Measurements from ENCODE around the gene ATXN7L1. TPM values are rescaled to one million over a fixed set of nuclear protein-coding genes. Genes with fewer than 3 reads are reported as not detected.

Gene ATXN7L1
- total RNA-seq, 4 donors from 2014 or later = 8.1 to 13.5 (median 9.1) TPM

DNA sequence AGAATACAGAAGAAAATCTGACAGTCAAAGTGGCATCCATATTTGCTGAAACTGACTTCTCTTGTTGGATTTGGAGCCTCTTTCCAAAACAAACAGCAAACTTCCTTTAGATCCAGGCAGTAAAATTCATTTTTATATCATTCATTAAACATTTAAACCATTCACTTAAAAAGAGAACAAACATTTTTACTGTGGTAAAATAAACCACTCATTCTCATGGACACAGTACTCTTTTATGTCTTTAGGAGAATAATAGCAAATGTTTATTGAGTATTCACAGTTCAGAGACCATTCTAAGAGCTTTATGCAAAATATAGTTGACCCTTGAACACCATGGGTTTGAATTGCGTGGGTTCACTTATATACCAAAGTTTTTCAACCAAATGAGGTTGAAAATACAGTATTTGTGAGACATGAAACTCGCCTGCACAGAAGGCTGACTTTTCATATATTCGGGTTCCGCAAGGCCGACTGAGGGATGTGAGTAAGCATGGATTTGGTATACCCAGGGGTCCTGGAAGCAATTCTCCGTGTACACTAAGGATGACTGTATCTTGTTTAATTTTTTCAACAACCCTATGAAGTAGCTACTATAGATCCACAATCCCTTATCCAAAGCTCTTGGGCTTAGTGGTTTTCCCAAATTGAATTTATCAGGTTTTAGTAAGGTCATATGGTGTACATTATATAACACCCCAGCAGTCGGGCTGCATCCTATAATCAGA, 49.1 kb downstream of the ATXN7L1 start:
- TF ChIP-seq CTCF (IDR thresholded peaks at IDR 0.05) (no peak), POLR2A (IDR thresholded peaks at IDR 0.05) (no peak)
- intact Hi-C loops (cut with DNase I; ENCODE audit: low total_unique reads) = no loop called here

DNA sequence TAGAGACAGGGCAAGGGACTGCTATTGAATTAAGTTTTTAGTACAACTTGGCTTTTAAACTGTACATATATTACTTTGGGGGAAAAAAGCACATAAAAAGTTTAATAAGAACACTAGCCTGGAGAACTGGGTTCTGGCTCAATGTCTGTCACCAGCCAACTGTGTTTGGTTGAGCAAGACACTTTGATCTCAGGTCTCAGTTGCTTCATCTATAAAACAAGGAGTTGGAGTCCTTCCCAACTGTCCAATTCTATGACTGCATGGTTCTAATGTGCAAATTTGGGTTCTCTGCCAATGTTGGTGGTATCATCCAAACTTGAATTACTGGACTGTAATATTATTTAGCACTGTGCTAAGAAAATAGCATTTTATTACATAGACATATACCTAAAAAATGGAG, 50.3 kb downstream of the ATXN7L1 start:
- intact Hi-C loops (cut with DNase I; ENCODE audit: low total_unique reads) = no loop called here
- H3K4me3 ChIP-seq (ENCODE audit: low read depth, poor library complexity, severe bottlenecking) = no peak overlapping the region
- no peak for TF ChIP-seq CTCF (IDR thresholded peaks at IDR 0.05)
- no peak for TF ChIP-seq POLR2A (IDR thresholded peaks at IDR 0.05)
- no peak for DNase-seq (ENCODE audit: low spot score in 2 of 2)

More for the DNA sequence above, 49.1 kb downstream of the ATXN7L1 start:
- H3K4me3 ChIP-seq (ENCODE audit: low read depth, poor library complexity, severe bottlenecking) = no peak overlapping the region
- no peak for DNase-seq (ENCODE audit: low spot score in 2 of 2)
- 87 to 94% methylated on average over 7 of the region's 7 CpGs for WGBS, 2 donors

GRCh38 chr7:105825371-105825770, 51.0 kb downstream of the ATXN7L1 start:
- TF ChIP-seq CTCF (IDR thresholded peaks at IDR 0.05) = no peak
- no peak for DNase-seq (ENCODE audit: low spot score in 2 of 2)
- intact Hi-C loops (cut with DNase I; ENCODE audit: low total_unique reads) = no loop called here
- no peak overlapping the region for H3K4me3 ChIP-seq (ENCODE audit: low read depth, poor library complexity, severe bottlenecking)
- 76 to 97% methylated on average over 1 of the region's 1 CpG for WGBS, 2 donors

DNA sequence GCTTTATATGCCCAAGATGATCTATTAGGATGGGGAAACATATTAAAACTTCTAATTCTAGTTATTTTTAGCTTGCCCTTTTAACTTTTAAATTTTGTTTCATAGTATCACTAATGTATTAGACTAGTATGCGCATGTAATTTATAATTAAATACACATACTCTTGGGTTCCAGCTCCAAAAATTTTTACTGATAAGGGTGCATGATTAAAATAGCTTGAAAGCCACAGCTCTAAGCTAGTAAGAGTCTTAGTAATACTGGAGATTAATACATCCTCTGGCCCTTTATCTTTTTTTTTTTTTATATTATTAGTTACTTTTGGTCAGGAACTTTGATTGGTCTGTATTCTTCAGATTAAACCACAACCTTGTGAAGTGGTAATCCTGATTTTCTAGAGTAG, 53.6 kb downstream of the ATXN7L1 start:
- no peak overlapping the region for H3K4me3 ChIP-seq (ENCODE audit: low read depth, poor library complexity, severe bottlenecking)
- TF ChIP-seq CTCF (IDR thresholded peaks at IDR 0.05) (no peak), POLR2A (IDR thresholded peaks at IDR 0.05) (no peak)
- 74 to 91% methylated on average over 1 of the region's 1 CpG for WGBS, 2 donors
- DNase-seq (ENCODE audit: low spot score in 2 of 2) = no peak
- intact Hi-C loops (cut with DNase I; ENCODE audit: low total_unique reads) = no loop called here

- intact Hi-C loops (cut with DNase I; ENCODE audit: low total_unique reads) = no loop called here
- 95% methylated on average over 4 of the region's 4 CpGs for WGBS, 2 donors
- H3K4me3 ChIP-seq (ENCODE audit: low read depth, poor library complexity, severe bottlenecking) = no peak overlapping the region
- TF ChIP-seq POLR2A (IDR thresholded peaks at IDR 0.05) = no peak
- TF ChIP-seq CTCF (IDR thresholded peaks at IDR 0.05) = no peak
- no peak for DNase-seq (ENCODE audit: low spot score in 2 of 2)
Measured at GRCh38 chr7:105821527-105821926, 54.9 kb downstream of the ATXN7L1 start.
